NCI-H2227 treated with DMSO at 0.1 percent for 48 hours (cell line): ENCODE data around the gene IGSF23.
"Not testable (repeated sequence)": the region's sequence is repeated elsewhere in the genome, so short reads cannot be mapped to it uniquely, and the experiment has no call there.

ENCODE experiments used
- DNase-seq: peaks from one replicate; lab custom pipeline; 2025; lab: John Stamatoyannopoulos, UW

IGSF23 gene

GRCh38 chr19:44587963-44588770 is 25.2 kb upstream of the IGSF23 start:
- no peak for DNase-seq

- DNase-seq: no peak
These were observed 24.6 kb upstream of the IGSF23 start for GRCh38 chr19:44588771-44589112.

DNA sequence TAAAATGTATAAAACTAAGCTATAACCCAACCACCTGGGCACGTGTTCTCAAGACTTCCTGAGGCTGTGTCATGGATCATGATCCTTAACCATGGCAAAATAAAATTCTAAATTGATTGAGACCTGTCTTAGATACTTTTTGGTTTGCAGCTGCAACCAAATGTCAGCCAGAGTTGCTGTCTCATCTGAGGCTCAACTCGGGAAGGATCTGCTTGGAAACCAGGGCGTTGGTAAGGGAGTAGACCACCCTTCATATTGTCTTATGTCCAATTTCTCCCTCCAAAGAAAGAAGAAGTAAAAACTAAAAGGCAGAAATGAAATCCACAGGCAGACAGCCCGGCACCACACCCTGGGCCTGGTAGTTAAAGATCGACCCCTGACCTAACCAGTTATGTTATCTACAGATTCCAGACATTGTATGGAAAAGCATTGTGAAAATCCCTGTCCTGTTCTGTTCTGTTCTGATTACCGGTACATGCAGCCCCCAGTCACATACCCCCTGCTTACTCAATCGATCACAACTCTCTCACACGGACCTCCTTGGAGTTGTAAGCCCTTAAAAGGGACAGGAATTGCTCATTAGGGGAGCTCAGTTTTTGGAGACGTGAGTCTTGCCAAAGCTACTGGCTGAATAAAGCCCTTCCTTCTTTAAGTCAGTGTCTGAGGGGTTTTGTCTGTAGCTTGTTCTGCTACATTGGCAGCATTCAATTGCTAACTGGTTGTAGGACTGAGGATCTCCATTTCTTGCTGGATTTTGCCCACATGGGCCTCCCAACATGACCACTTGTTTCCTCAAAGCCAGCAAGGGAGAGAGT is 22.9 kb upstream of the IGSF23 start:
- no peak for DNase-seq

GRCh38 chr19:44591340-44591993 is 21.9 kb upstream of the IGSF23 start:
- not testable (repeated sequence) for DNase-seq

DNA sequence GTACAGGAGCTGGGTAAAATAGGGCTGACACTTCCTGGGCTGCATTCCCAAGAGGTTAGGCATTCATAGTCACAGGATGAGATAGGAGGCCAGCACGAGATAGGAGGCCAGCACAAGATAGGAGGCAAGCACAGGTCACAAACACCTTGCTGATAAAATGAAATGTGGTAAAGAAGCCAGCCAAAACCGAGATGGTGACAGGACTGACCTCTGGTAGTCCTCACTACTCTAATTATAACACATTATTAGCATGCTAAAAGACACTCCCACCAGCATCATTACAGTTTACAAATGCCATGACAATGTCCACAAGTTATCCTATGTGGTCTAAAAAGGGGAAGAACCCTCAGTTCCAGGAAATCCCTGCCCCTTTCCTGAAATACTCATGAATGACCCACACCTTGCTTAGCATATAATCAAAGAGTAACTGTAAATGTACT is 20.9 kb upstream of the IGSF23 start:
- no peak for DNase-seq

DNA sequence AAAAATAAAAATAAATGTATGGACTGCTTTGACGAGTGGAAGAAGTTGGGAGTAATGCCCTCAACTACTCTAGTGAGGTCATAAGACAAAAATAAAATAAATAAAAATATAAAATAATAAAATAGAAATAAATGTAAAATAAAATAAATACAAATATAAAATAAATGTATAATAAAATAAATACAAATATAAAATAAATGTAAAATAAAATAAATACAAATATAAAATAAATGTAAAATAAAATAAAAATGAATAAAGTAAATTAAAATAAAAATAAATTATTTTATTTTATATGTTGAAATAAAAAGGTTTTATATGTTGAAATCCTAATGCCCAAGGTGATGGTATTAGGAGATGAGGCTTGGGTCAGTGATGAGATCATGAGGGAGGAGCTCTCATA is 20.1 kb upstream of the IGSF23 start:
- DNase-seq: no peak

- not testable (repeated sequence) for DNase-seq
These were observed 19.5 kb upstream of the IGSF23 start for GRCh38 chr19:44593866-44594266.

- DNase-seq: no peak
These were observed 16.8 kb upstream of the IGSF23 start for GRCh38 chr19:44596428-44597130.

DNA sequence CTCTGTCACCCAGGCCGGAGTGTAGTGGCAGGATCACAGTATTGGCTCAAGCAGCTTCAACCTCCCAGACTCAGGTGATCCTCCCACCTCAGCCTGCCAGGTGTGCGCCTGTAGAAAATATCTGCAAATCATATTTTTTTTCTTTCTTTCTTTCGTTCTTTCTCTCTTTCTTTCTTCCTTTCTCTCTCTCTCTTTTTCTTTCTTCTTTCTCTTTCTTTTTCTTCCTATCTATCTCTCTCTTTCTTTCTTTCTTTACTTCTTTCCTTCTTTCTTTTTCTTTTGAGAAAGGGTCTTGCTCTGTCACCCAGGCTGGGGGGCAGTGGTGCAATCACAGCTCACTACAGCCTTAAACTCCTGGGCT is 16.3 kb upstream of the IGSF23 start:
- DNase-seq: no peak

- no peak for DNase-seq
These were observed 15.0 kb upstream of the IGSF23 start for GRCh38 chr19:44598355-44598754.

DNA sequence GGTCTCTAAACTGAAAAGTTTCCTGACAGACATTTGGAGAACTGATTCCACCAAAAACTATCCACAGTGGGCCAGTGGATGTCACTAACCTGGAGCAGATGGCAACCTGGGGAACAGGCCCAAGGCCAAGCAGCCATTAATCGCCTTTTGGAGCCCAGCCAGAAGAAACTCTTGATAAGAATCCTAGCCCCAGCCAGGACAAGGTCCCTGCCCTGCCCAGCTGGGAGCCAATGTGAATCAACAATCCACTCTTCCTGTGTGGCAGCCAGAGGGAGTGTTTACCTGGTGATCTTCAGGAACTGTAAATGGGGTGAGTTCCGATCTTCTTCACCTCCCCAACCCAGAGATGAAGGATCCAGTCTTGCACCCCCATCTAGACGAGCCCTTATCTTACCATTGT is 14.5 kb upstream of the IGSF23 start:
- no peak for DNase-seq

DNA sequence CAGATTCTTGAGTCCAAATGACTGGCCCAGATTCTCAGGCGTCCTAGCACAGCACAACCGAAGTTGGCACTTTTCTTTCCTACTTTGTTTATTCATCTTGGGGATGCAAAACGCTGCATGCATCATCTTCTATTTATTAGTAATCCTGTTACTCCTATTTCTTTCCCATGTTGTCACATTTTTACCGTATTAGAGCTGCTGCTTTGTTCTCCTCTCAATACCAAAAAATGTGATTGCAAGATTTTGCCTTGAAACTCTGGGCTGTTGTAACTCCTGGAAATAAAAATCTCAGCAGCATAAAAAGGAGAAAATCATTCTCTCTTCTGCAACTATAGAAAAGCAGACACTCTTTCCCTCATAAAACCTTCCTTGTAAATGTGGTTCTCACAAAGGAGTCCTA is 12.9 kb upstream of the IGSF23 start:
- DNase-seq: no peak

- no peak for DNase-seq
These were observed 11.3 kb upstream of the IGSF23 start for GRCh38 chr19:44602081-44602480.

GRCh38 chr19:44603201-44603945 is 10.0 kb upstream of the IGSF23 start:
- no peak for DNase-seq

DNA sequence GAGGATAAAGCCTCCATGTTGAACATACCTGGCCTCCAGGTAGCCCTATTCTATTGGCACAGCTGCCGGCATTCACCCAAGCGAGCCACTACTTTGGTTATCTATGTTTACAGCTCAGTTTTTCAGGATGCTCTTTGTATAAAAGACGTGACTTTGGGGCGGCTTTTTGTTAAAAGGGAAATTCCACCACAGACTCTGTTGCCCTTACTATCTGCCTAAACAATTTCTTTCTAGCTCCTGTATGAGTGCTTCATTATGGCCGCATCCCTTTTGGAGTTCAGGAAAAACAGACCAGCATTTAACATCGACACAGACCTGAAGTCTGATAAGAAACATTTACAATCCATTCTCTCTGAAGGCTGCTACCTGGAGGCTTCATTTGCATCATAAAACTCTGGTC is 9.1 kb upstream of the IGSF23 start:
- DNase-seq: no peak

GRCh38 chr19:44605547-44605946 is 7.8 kb upstream of the IGSF23 start:
- DNase-seq: no peak

- no peak for DNase-seq
These were observed 6.3 kb upstream of the IGSF23 start for GRCh38 chr19:44607049-44607448.

- no peak for DNase-seq
These were observed 5.4 kb upstream of the IGSF23 start for GRCh38 chr19:44607917-44608316.

- no peak for DNase-seq
These were observed 5.0 kb upstream of the IGSF23 start for GRCh38 chr19:44608391-44608821.

- DNase-seq: no peak
These were observed 4.1 kb upstream of the IGSF23 start for GRCh38 chr19:44609219-44609618.

- not testable (repeated sequence) for DNase-seq
These were observed 2.9 kb upstream of the IGSF23 start for GRCh38 chr19:44610497-44610896.
